Stimulated activated CD8-positive, alpha-beta memory T cell treated with anti-CD3 and anti-CD28 coated beads, Interleukin-12 subunit alpha, Interleukin-12 subunit beta, amount 100 ng/mL, for 4 hours (primary cell): ENCODE measurements around the gene C11orf58.

Source experiments
- DNase-seq: peaks from one replicate; pipeline ENCODE4 v3.0.0-alpha.2; 2020; ENCODE audit warnings: low read depth

C11orf58 gene

GRCh38 chr11:16785520-16786128 lies 47.2 kb downstream of the C11orf58 start:
- no peak for DNase-seq

GRCh38 chr11:16786131-16786530 lies 47.7 kb downstream of the C11orf58 start:
- no peak for DNase-seq

GRCh38 chr11:16787035-16787742 lies 48.7 kb downstream of the C11orf58 start:
- no peak for DNase-seq

- DNase-seq: peak; percentile 13
These were observed 50.0 kb downstream of the C11orf58 start for GRCh38 chr11:16788141-16789062.

GRCh38 chr11:16789063-16789420 lies 50.6 kb downstream of the C11orf58 start:
- DNase-seq: no peak

GRCh38 chr11:16789560-16790485 lies 51.4 kb downstream of the C11orf58 start:
- DNase-seq: no peak

- DNase-seq: no peak
These were observed 52.2 kb downstream of the C11orf58 start for GRCh38 chr11:16790486-16791190.

- no peak for DNase-seq
These were observed 52.9 kb downstream of the C11orf58 start for GRCh38 chr11:16791191-16791961.

- DNase-seq: no peak
These were observed 54.0 kb downstream of the C11orf58 start for GRCh38 chr11:16792426-16792825.

- DNase-seq: no peak
These were observed 54.6 kb downstream of the C11orf58 start for GRCh38 chr11:16793009-16793408.

- DNase-seq: no peak
These were observed 55.1 kb downstream of the C11orf58 start for GRCh38 chr11:16793511-16793910.

GRCh38 chr11:16794047-16794818 lies 55.8 kb downstream of the C11orf58 start:
- no peak for DNase-seq

GRCh38 chr11:16795146-16795545 lies 56.7 kb downstream of the C11orf58 start:
- DNase-seq: no peak

GRCh38 chr11:16796311-16796710 lies 57.9 kb downstream of the C11orf58 start:
- no peak for DNase-seq

- no peak for DNase-seq
These were observed 59.3 kb downstream of the C11orf58 start for GRCh38 chr11:16797776-16798175.

- no peak for DNase-seq
These were observed 60.8 kb downstream of the C11orf58 start for GRCh38 chr11:16799221-16799620.

GRCh38 chr11:16799890-16800289 lies 61.4 kb downstream of the C11orf58 start:
- no peak for DNase-seq

- DNase-seq: no peak
These were observed 61.9 kb downstream of the C11orf58 start for GRCh38 chr11:16800382-16800781.

GRCh38 chr11:16801288-16801980 lies 63.0 kb downstream of the C11orf58 start:
- DNase-seq: no peak
